ENCODE measurements around the gene PI16. TPM values are rescaled to one million over a fixed set of nuclear protein-coding genes. Genes with fewer than 3 reads are reported as not detected.

The PI16 gene
- total RNA-seq, 1 experiment from 2014 or later: 0.17 TPM

Other genes with a start within 250 kb of the PI16 start
- gene CPNE5, start 115.3 kb upstream of the PI16 start, total RNA-seq (2021): 0.44 to 0.71 TPM (median 0.48 TPM) in 3 replicates
- 64.2 to 69.8 TPM (median 66.6 TPM) in 3 replicates for gene PPIL1, start 79.9 kb upstream of the PI16 start, total RNA-seq (2021)
- 13.2 to 15.6 TPM (median 15.0 TPM) in 3 replicates for gene C6orf89, start 68.8 kb upstream of the PI16 start, total RNA-seq (2021)
- gene MTCH1, start 31.5 kb downstream of the PI16 start, total RNA-seq (2021): 198 to 207 TPM (median 204 TPM) in 3 replicates
- 0.31 to 0.78 TPM (median 0.44 TPM) in 3 replicates for gene FGD2, start 50.9 kb downstream of the PI16 start, total RNA-seq (2021)
- gene PIM1, start 215.4 kb downstream of the PI16 start, total RNA-seq (2021): 64.7 to 81.2 TPM (median 78.1 TPM) in 3 replicates